Mesodermal cell (in vitro differentiated cells): Measurements from ENCODE around the gene CD46. TPM values are rescaled to one million over a fixed set of nuclear protein-coding genes. Genes with fewer than 3 reads are reported as not detected.
"Not testable (repeated sequence)": the region's sequence is repeated elsewhere in the genome, so short reads cannot be mapped to it uniquely, and the experiment has no call there.

ENCODE experiments used
- H3K27ac ChIP-seq: 2 replicates; pipeline ENCODE4 v1.7.0; 2013; ENCODE audit warnings: mild to moderate bottlenecking, low read depth, low read length, moderate library complexity; ENCODE audit not compliant: severe bottlenecking
- H3K36me3 ChIP-seq: 2 replicates; pipeline ENCODE4 v1.7.1; 2013; ENCODE audit warnings: mild to moderate bottlenecking, low read length, moderate library complexity; ENCODE audit not compliant: control insufficient read depth, insufficient read depth
- H3K4me1 ChIP-seq: one replicate; pipeline ENCODE4 v1.7.1; 2013; ENCODE audit warnings: mild to moderate bottlenecking, low read length; ENCODE audit not compliant: insufficient read depth, control insufficient read depth, poor library complexity, severe bottlenecking
- H3K4me3 ChIP-seq: 2 replicates; pipeline ENCODE4 v1.7.0; 2013; ENCODE audit warnings: low read length, control low read depth, mild to moderate bottlenecking; ENCODE audit not compliant: insufficient read depth, poor library complexity, severe bottlenecking; ENCODE audit errors: extremely low read depth
- H3K9me3 ChIP-seq: 2 replicates; pipeline ENCODE4 v1.7.1; 2013; ENCODE audit warnings: mild to moderate bottlenecking, low read length, moderate library complexity; ENCODE audit not compliant: control insufficient read depth
- WGBS, 2 experiments: methylation state at CpG; one replicate each; pipeline ENCODE4 v1.1.5; 2013; ENCODE audit warnings: missing lambda C conversion rate in 2 of 2; ENCODE audit not compliant: insufficient coverage in 2 of 2; 5-methylcytosine and 5-hydroxymethylcytosine counted together
- polyA plus RNA-seq, 2 experiments: library from polyadenylated mRNA; stranded (reverse); fragments of 50-300 nt; gene quantifications; one replicate each; pipeline ENCODE4 v1.2.3, GENCODE V29; 2013

The CD46 gene
- 143 TPM for polyA plus RNA-seq (2013, experiment 1 of 2)
- polyA plus RNA-seq (2013, experiment 2 of 2) = 142 TPM

- 0% methylated on average over 36 to 38 of the region's 55 CpGs for WGBS, 2 experiments
- peak within 1 kb of the TSS; percentile 81 for H3K27ac ChIP-seq
Measured at GRCh38 chr1:207751790-207752455, at the start of gene CD46. CD46 (plus strand) TSS chr1:207752054; CDS start chr1:207752213, 159 bp downstream.

GRCh38 chr1:207702317-207702716 lies 49.5 kb upstream of the CD46 start:
- Histone ChIP-seq H3K4me1 (no peaks in the 10 kb centered on the region), H3K27ac (no peak overlapping the region), H3K4me3 (no peak overlapping the region), H3K36me3 (no peaks in the 10 kb centered on the region), H3K9me3 (no peaks in the 10 kb centered on the region)
- 82 to 100% methylated on average over 1 of the region's 1 CpG for WGBS, 2 experiments

More at GRCh38 chr1:207751790-207752455, at the start of gene CD46:
- Histone ChIP-seq H3K36me3 (peaks cover 3% of the 10 kb centered on the region), H3K9me3 (no peaks in the 10 kb centered on the region), H3K4me3 (peak within 1 kb of the TSS; percentile 89), H3K4me1 (peaks cover 20% of the 10 kb centered on the region)

DNA sequence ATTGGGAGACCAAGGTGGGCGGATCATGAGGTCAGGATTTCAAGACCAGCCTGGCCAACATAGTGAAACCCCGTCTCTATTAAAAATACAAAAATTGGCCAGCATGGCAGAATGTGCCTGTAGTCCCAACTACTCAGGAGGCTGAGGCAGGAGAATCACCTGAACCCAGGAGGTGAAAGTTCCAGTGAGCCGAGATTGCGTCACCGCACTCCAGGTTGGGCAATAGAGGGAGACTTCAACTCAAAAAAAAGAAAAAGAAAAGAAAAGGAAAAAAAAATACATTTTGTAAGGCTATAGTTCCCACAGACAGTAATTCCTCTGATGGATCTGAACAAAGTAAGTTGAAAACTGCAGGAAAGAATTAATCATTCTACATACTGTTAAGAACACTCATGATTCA lies 48.1 kb upstream of the CD46 start:
- Histone ChIP-seq H3K4me1 (peaks cover 4% of the 10 kb centered on the region), H3K27ac (no peak overlapping the region), H3K36me3 (no peaks in the 10 kb centered on the region), H3K9me3 (no peaks in the 10 kb centered on the region), H3K4me3 (no peak overlapping the region)
- WGBS, 2 experiments = 100% methylated on average over 1 to 2 of the region's 5 CpGs

DNA sequence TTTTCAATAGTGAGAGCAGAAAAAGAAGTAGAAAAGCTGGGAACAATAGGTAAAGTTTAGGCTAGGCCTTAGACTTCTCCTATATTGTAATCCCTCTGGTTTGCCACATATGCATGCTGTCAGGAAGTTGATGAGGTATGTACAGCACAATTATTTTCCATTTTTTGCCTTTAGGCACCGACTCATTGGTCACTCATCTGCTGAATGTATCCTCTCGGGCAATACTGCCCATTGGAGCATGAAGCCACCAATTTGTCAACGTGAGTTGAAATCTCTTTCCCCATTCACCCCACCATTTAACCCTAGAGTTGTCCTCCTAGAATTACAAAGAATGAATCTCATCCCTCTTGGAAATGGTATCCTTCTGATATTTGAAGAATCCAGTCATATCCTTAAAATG lies 43.9 kb upstream of the CD46 start:
- not testable (repeated sequence) for H3K9me3 ChIP-seq, H3K4me1 ChIP-seq, H3K4me3 ChIP-seq, H3K27ac ChIP-seq, H3K36me3 ChIP-seq
- WGBS, 2 experiments = 88 to 96% methylated on average over 3 of the region's 3 CpGs

DNA sequence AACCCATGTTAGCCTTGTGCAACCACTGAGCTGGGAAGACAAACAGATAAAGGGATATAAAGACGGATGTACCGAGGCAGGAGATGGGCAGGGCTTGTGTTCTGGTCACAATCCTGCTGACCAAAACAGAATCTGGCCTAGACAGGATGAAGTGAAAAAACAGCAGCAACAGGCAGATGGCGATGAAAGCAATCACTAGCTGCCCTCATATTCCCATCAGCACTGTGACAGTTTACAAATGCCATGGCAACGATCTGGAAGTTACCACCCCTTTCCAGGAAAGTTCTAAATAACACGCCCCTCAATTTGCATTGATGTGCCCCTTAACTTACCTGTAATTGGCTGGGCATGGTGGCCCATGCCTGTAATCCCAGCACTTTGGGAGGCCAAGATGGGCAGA lies 40.6 kb upstream of the CD46 start:
- 78 to 82% methylated on average over 5 of the region's 5 CpGs for whole genome bisulfite sequencing, 2 experiments
- Histone ChIP-seq H3K9me3 (no peaks in the 10 kb centered on the region), H3K27ac (no peak overlapping the region), H3K4me3 (no peak overlapping the region), H3K36me3 (no peaks in the 10 kb centered on the region), H3K4me1 (peaks cover 4% of the 10 kb centered on the region)

DNA sequence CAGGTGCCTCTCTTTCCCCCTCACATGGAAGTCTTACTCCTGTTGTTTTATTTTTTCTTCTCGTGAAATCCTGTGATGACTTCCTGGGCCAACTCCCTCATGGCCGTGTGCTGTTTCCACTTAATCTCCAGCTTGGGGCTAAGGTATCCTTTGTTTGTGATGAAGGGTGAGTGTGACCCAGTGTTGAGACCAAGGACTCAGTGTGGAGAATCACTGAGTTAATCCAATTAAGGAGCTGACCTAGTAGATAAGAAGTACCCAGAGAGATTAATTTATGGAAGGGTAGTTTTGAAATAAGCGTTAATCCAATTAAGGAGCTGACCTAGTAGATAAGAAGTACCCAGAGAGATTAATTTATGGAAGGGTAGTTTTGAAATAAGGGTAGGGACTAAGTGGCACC lies 39.2 kb upstream of the CD46 start:
- WGBS, 2 experiments = 0 to 90% methylated on average over 1 to 2 of the region's 3 CpGs
- not testable (repeated sequence) for H3K4me1 ChIP-seq

DNA sequence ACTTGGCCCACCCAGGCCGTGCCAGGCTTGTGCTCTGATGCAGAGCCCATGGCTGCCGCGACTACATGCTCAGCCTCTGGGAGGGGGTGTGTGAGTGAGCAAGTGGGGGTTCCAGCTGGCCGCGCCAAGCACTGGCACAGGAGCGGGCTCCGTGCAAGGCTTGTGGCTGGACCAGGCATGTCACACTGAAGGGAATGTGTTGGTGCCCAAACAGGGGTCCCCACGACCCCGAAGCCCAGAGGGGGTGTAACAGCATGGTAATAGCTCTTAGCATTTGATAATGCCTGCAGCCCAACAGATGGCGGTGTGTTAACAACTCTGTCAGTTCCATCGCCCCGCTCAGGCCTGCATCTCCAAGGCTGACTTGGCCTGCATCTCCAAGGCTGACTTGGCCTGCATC lies 38.3 kb upstream of the CD46 start:
- Histone ChIP-seq H3K27ac (no peak overlapping the region), H3K36me3 (no peaks in the 10 kb centered on the region), H3K9me3 (no peaks in the 10 kb centered on the region), H3K4me1 (no peaks in the 10 kb centered on the region), H3K4me3 (no peak overlapping the region)
- 74 to 83% methylated on average over 5 to 9 of the region's 12 CpGs for WGBS, 2 experiments

More for the DNA sequence above, 39.2 kb upstream of the CD46 start:
- not testable (repeated sequence) for H3K27ac ChIP-seq, H3K9me3 ChIP-seq, H3K36me3 ChIP-seq, H3K4me3 ChIP-seq

DNA sequence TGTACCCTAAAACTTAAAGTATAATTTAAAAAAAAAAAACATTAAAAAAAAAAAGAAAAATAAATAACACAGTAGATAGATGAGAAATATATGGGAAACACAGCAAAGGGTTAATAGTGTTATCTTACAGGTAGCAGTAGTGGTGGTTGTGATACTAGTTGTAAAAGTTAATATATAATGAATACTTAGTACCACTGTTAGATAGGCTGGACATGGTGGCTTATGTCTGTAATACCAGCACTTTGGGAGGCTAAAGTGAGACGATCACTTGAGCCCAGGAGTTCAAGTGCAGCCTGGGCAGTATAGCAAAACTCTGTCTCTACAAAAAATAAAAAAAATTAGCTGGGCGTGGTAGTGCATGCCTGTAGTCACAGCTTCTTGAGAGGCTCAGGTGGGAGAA lies 32.6 kb upstream of the CD46 start:
- H3K4me1 ChIP-seq = no peaks in the 10 kb centered on the region
- no peak overlapping the region for H3K4me3 ChIP-seq
- no peaks in the 10 kb centered on the region for H3K36me3 ChIP-seq
- H3K9me3 ChIP-seq = no peaks in the 10 kb centered on the region
- no peak overlapping the region for H3K27ac ChIP-seq
- WGBS, 2 experiments = 84 to 86% methylated on average over 1 to 2 of the region's 2 CpGs

DNA sequence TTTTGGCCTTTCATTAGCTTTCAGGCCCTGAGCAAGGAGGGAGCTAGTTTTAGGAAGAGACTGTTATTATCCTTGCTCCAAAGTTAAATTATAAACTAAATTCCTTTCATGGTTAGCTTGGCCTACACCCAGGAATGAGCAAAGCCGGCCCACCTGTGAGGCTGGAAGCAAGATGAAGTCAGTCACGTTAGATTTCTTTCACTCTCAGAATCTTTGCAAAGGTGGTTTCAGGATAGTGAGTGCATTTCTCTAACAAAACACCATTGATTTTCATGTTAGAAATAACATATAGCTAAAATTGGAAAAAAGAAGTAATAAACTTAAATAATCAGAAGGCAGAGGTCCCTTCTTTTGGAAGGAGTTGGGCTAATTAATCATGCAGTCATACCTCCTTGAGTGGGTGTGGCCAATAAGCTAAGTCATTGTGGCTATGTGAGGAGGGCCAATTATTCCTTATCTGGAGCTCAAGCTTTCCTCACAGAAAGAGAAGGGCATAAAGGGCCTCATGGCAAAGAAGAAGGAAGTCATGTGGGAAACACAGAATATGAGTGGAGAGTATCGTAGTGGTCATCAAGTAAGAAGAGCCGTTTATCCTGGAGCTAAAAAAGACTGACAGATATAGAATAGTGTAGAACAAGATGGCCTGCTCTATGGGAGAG lies 23.5 kb upstream of the CD46 start:
- WGBS, 2 experiments = 96 to 100% methylated on average over 2 to 3 of the region's 4 CpGs
- H3K9me3 ChIP-seq, H3K4me3 ChIP-seq, H3K36me3 ChIP-seq, H3K27ac ChIP-seq, H3K4me1 ChIP-seq: not testable (repeated sequence)

DNA sequence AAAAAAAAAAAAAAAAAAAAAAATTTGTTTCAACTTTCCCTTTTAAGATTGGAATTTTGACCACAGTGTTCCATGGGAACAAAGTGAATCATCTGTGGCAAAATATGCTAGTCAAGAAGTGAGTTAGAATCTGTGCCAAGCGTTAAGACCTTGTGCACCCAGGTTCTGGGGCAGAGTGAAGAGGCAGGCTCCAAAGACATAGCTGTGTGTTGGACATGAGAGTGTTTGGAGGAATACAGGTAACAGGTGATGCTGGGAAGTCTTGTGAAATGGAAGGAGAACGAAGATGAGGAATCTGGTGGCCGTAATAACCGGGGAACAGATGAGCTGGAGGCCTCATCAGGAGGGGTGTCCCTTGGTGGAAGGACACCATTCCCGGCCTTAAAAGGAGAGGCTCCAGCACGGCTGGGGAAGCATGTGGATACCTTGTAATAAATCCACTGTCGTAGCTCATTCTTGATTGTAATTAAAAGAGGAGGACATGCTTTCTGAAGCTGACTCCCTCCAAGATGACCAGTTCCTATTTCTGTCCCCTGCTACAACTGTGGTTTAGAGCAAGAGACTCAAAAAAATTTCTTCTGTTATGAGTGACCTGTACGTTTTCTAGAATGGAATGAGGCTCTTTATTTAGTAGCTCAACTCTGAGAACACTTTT lies 14.2 kb upstream of the CD46 start:
- H3K9me3 ChIP-seq, H3K27ac ChIP-seq, H3K4me3 ChIP-seq, H3K4me1 ChIP-seq, H3K36me3 ChIP-seq: not testable (repeated sequence)
- 89 to 91% methylated on average over 6 to 7 of the region's 8 CpGs for WGBS, 2 experiments
